HepG2 (cell line): ENCODE data around the gene FBXL7.

Experiments
- EZH2 ChIP-seq: conservative IDR thresholded peaks from 2 replicates; pipeline ENCODE4 v1.6.1; 2012; ENCODE audit warnings: mild to moderate bottlenecking, low read depth, low read length, moderate library complexity
- FOXA1 ChIP-seq, 2 experiments: fragments of 450-650 bp in 1 of 2; sonication (generic) in 1 of 2; formaldehyde crosslinking in 1 of 2; IDR thresholded peaks; 2 replicates each; pipeline versions ENCODE4 v1.4.0 to v1.6.1; 2016 to 2020; ENCODE audit warnings: missing genetic modification reagents in 1 of 2
- HOXA7 ChIP-seq: sonication (generic); formaldehyde crosslinking; IDR thresholded peaks from 2 replicates; pipeline ENCODE4 v1.8.1; 2022; ENCODE audit warnings: mild to moderate bottlenecking, missing genetic modification reagents, moderate library complexity
- PHB2 ChIP-seq: fragments of 450-650 bp; IDR thresholded peaks from 2 replicates; pipeline ENCODE4 v1.6.1; 2018; ENCODE audit not compliant: partially characterized antibody
- POLR2A ChIP-seq, 2 experiments: IDR thresholded peaks; 2 replicates each; pipeline ENCODE4 v1.6.1; 2011; ENCODE audit warnings: low read depth in 2 of 2, low read length in 2 of 2, mild to moderate bottlenecking in 1 of 2, moderate library complexity in 1 of 2; ENCODE audit not compliant: insufficient read depth in 1 of 2
- SP1 ChIP-seq, 2 experiments: fragments of 450-650 bp in 1 of 2; sonication (generic) in 1 of 2; formaldehyde crosslinking in 1 of 2; IDR thresholded peaks; 2 replicates each; pipeline versions ENCODE4 v1.4.0 to v1.6.1; 2016 to 2020; ENCODE audit warnings: missing genetic modification reagents in 1 of 2
- TARDBP ChIP-seq: sonication (generic); formaldehyde crosslinking; IDR thresholded peaks from 2 replicates; pipeline ENCODE4 v1.8.0; 2022; ENCODE audit warnings: mild to moderate bottlenecking, missing genetic modification reagents
- WIZ ChIP-seq: sonication (generic); formaldehyde crosslinking; IDR thresholded peaks from 2 replicates; pipeline ENCODE4 v1.5.1; 2020; ENCODE audit warnings: mild to moderate bottlenecking, missing genetic modification reagents
- ZNF33A ChIP-seq: sonication (generic); formaldehyde crosslinking; IDR thresholded peaks from 2 replicates; pipeline ENCODE4 v1.5.1; 2020; ENCODE audit warnings: missing genetic modification reagents, mild to moderate bottlenecking, moderate library complexity, borderline replicate concordance
- TF ChIP-seq, protein P1 (sequence below): IDR thresholded peaks from 2 replicates; pipeline ENCODE4 v1.6.1; 2012; ENCODE audit warnings: low read depth, low read length, improper control_type of control experiment
- TF ChIP-seq, protein P2 (sequence below): sonication (generic); formaldehyde crosslinking; IDR thresholded peaks from 2 replicates; pipeline ENCODE4 v1.5.0; 2020; ENCODE audit warnings: mild to moderate bottlenecking, missing genetic modification reagents, moderate library complexity
- TF ChIP-seq, protein P3 (sequence below): sonication (generic); formaldehyde crosslinking; IDR thresholded peaks from one replicate; pipeline ENCODE4 v1.5.1; 2020; ENCODE audit warnings: mild to moderate bottlenecking, missing genetic modification reagents; ENCODE audit errors: not compliant biosample characterization

DNA sequence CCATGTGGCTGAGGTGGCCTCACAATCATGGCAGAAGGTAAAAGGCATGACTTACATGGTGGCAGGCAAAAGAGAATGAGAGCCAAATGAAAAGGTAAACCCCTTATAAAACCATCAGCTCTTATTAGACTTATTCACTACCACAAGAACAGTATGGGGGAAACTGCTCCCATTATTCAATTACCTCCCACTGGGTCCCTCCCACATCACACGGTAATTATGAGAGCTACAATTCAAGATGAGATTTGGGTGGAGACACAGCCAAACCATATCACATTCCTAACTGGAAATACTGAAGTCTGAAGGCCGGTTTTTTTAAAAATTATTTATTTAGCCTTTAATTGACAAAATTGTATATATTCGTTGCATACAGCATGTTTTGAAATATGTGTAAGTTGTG, 28.5 kb downstream of the FBXL7 start:
- no peak for TF ChIP-seq ZNF33A (CRISPR knock-in tag)
- TF ChIP-seq WIZ (CRISPR knock-in tag): no peak
- TF ChIP-seq EZH2: no peak
- no peak for TF ChIP-seq TARDBP (CRISPR knock-in tag)
- TF ChIP-seq POLR2A (IDR thresholded peaks at IDR 0.05; ENCODE audit: insufficient read depth in 1 of 2, low read depth in 2 of 2, low read length in 2 of 2): no peak
- TF ChIP-seq, protein P1, sequence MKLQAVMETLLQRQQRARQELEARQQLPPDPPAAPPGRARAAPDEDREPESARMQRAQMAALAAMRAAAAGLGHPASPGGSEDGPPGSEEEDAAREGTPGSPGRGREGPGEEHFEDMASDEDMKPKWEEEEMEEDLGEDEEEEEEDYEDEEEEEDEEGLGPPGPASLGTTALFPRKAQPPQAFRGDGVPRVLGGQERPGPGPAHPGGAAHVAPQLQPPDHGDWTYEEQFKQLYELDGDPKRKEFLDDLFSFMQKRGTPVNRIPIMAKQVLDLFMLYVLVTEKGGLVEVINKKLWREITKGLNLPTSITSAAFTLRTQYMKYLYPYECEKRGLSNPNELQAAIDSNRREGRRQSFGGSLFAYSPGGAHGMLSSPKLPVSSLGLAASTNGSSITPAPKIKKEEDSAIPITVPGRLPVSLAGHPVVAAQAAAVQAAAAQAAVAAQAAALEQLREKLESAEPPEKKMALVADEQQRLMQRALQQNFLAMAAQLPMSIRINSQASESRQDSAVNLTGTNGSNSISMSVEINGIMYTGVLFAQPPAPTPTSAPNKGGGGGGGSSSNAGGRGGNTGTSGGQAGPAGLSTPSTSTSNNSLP: no peak
- no peak for TF ChIP-seq FOXA1 (IDR thresholded peaks at IDR 0.05)
- no peak for TF ChIP-seq FOXA1 (CRISPR knock-in tag; IDR thresholded peaks at IDR 0.05)
- no peak for TF ChIP-seq HOXA7 (CRISPR knock-in tag)
- no peak for TF ChIP-seq PHB2
- no peak for TF ChIP-seq SP1 (IDR thresholded peaks at IDR 0.05)
- no peak for TF ChIP-seq SP1 (CRISPR knock-in tag; IDR thresholded peaks at IDR 0.05)
- TF ChIP-seq, protein P2, sequence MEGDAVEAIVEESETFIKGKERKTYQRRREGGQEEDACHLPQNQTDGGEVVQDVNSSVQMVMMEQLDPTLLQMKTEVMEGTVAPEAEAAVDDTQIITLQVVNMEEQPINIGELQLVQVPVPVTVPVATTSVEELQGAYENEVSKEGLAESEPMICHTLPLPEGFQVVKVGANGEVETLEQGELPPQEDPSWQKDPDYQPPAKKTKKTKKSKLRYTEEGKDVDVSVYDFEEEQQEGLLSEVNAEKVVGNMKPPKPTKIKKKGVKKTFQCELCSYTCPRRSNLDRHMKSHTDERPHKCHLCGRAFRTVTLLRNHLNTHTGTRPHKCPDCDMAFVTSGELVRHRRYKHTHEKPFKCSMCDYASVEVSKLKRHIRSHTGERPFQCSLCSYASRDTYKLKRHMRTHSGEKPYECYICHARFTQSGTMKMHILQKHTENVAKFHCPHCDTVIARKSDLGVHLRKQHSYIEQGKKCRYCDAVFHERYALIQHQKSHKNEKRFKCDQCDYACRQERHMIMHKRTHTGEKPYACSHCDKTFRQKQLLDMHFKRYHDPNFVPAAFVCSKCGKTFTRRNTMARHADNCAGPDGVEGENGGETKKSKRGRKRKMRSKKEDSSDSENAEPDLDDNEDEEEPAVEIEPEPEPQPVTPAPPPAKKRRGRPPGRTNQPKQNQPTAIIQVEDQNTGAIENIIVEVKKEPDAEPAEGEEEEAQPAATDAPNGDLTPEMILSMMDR (CRISPR knock-in tag): no peak
- TF ChIP-seq, protein P3, sequence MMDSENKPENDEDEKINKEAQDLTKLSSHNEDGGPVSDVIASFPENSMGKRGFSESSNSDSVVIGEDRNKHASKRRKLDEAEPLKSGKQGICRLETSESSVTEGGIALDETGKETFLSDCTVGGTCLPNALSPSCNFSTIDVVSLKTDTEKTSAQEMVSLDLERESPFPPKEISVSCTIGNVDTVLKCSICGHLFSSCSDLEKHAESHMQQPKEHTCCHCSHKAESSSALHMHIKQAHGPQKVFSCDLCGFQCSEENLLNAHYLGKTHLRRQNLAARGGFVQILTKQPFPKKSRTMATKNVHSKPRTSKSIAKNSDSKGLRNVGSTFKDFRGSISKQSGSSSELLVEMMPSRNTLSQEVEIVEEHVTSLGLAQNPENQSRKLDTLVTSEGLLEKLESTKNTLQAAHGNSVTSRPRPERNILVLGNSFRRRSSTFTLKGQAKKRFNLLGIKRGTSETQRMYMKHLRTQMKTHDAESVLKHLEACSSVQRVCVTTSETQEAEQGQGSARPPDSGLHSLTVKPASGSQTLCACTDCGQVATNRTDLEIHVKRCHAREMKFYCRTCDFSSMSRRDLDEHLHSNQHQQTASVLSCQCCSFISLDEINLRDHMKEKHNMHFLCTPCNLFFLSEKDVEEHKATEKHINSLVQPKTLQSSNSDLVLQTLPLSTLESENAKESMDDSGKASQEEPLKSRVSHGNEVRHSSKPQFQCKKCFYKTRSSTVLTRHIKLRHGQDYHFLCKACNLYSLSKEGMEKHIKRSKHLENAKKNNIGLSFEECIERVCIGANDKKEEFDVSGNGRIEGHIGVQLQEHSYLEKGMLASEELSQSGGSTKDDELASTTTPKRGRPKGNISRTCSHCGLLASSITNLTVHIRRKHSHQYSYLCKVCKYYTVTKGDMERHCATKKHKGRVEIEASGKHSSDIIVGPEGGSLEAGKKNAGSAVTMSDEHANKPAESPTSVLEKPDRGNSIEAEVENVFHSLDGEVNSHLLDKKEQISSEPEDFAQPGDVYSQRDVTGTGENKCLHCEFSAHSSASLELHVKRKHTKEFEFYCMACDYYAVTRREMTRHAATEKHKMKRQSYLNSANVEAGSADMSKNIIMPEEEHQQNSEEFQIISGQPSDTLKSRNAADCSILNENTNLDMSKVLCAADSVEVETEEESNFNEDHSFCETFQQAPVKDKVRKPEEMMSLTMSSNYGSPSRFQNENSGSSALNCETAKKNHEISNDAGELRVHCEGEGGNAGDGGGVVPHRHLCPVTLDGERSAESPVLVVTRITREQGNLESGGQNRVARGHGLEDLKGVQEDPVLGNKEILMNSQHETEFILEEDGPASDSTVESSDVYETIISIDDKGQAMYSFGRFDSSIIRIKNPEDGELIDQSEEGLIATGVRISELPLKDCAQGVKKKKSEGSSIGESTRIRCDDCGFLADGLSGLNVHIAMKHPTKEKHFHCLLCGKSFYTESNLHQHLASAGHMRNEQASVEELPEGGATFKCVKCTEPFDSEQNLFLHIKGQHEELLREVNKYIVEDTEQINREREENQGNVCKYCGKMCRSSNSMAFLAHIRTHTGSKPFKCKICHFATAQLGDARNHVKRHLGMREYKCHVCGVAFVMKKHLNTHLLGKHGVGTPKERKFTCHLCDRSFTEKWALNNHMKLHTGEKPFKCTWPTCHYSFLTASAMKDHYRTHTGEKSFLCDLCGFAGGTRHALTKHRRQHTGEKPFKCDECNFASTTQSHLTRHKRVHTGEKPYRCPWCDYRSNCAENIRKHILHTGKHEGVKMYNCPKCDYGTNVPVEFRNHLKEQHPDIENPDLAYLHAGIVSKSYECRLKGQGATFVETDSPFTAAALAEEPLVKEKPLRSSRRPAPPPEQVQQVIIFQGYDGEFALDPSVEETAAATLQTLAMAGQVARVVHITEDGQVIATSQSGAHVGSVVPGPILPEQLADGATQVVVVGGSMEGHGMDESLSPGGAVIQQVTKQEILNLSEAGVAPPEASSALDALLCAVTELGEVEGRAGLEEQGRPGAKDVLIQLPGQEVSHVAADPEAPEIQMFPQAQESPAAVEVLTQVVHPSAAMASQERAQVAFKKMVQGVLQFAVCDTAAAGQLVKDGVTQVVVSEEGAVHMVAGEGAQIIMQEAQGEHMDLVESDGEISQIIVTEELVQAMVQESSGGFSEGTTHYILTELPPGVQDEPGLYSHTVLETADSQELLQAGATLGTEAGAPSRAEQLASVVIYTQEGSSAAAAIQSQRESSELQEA (CRISPR knock-in tag): no peak
